Lung (tissue), 12 donors: ENCODE measurements around the gene ANKRD6. TPM values are rescaled to one million over a fixed set of nuclear protein-coding genes. Genes with fewer than 3 reads are reported as not detected.

ENCODE experiments used
- ATAC-seq: fragments of 200-7000 bp; cut with Tn5 transposase; one replicate; pipeline ENCODE4 v1.9.1; 2020; ENCODE audit warnings: moderate number of reproducible peaks; ENCODE audit not compliant: insufficient read depth, low FRiP score
- DNase-seq, 3 donors: peaks; one replicate each; pipeline ENCODE4 v3.0.0-alpha.2; 2013 to 2017
- H3K27ac ChIP-seq, 2 donors: one replicate each; pipeline ENCODE4 v1.5.1; 2013; ENCODE audit warnings: mild to moderate bottlenecking in 2 of 2, moderate library complexity in 2 of 2, control low read depth in 1 of 2, inconsistent platforms in 1 of 2, low read depth in 1 of 2, low read length in 1 of 2
- H3K27me3 ChIP-seq, 3 donors: one replicate each; pipeline ENCODE4 v1.5.1; 2013; ENCODE audit warnings: low read length in 2 of 3; ENCODE audit not compliant: control insufficient read depth in 3 of 3, insufficient read depth in 3 of 3
- H3K36me3 ChIP-seq, 4 donors: one replicate each; pipeline ENCODE4 v1.5.1; 2013; ENCODE audit warnings: low read length in 4 of 4, mild to moderate bottlenecking in 1 of 4, moderate library complexity in 1 of 4; ENCODE audit not compliant: control insufficient read depth in 4 of 4, insufficient read depth in 4 of 4
- H3K4me1 ChIP-seq, 5 donors: one replicate each; pipeline ENCODE4 v1.5.1; 2013; ENCODE audit warnings: low read length in 5 of 5, mild to moderate bottlenecking in 2 of 5, moderate library complexity in 1 of 5; ENCODE audit not compliant: control insufficient read depth in 5 of 5, insufficient read depth in 5 of 5
- H3K4me3 ChIP-seq: one replicate; pipeline ENCODE4 v1.5.1; 2013; ENCODE audit warnings: mild to moderate bottlenecking, control low read depth, moderate library complexity
- H3K9ac ChIP-seq, 2 donors: one replicate each; pipeline ENCODE4 v1.5.1; 2013; ENCODE audit warnings: low read length in 2 of 2, control low read depth in 1 of 2; ENCODE audit not compliant: insufficient read depth in 1 of 2
- H3K9me3 ChIP-seq, 4 donors: one replicate each; pipeline ENCODE4 v1.5.1; 2013; ENCODE audit warnings: low read length in 3 of 4, mild to moderate bottlenecking in 1 of 4, moderate library complexity in 1 of 4; ENCODE audit not compliant: control insufficient read depth in 4 of 4, insufficient read depth in 3 of 4
- WGBS, 2 donors: extraction: QIAGEN DNeasy Blood & Tissue Kit; methylation state at CpG; one replicate each; pipeline ENCODE4 v1.1.7; 2013; 5-methylcytosine and 5-hydroxymethylcytosine counted together
- polyA plus RNA-seq, 2 donors: library from polyadenylated mRNA; stranded (reverse); fragments of 200-250 nt; gene quantifications; one replicate each; pipeline ENCODE4 v1.2.1, GENCODE V29; 2013
- total RNA-seq, 2 donors: library from RNA; depleted of rRNA in 1 of 2; stranded (reverse); fragments of >200 nt in 1 of 2; gene quantifications; one replicate each; pipeline ENCODE4 v1.2.1, GENCODE V29; 2014 to 2021
- TF ChIP-seq, protein P1 (sequence below): IDR thresholded peaks from 2 replicates; pipeline ENCODE4 v1.5.1; 2012; ENCODE audit warnings: mild to moderate bottlenecking; ENCODE audit errors: control extremely low read depth, extremely low read depth
- donor health status: control.
- donor health status: control.
- donor health status: Bipolar disorder and iron deficiency.
- donor health status: healthy.
- donor health status: DM: yes; HTN: yes; CAD: no.

ANKRD6 gene
- total and polyA plus RNA-seq, 4 donors = 4.4 to 29.4 (median 16.0) TPM

DNA sequence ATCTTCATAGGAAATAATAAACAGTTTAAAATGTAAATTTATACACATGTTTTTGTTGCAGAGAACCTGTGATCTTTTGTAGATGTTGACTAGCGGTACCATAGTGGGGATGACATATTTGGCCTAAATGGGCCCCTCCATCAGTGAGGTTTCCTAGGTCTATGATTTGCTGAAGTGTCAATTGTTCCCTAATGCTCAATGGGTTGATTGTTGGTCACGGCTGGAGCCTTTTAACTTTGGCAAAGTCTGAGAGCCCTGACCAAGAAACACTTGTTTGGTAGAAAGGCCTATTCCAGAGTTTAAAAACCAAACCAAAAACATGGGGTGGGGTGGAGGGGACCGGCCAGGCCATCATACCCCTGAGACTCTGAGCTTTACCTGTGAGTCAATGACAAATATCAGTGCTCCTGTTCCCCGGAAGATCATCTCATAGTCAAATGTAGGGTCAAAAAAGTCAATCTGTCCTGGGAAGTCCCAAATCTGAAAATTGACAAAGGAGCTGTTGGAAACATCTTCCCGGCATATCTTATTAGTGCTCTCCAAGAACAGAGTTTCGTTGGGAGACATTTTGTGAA lies 45.9 kb upstream of the ANKRD6 start:
- 95 to 97% methylated on average over 6 of the region's 6 CpGs for WGBS, 2 donors
- no peak for ATAC-seq
- DNase-seq = no peak

DNA sequence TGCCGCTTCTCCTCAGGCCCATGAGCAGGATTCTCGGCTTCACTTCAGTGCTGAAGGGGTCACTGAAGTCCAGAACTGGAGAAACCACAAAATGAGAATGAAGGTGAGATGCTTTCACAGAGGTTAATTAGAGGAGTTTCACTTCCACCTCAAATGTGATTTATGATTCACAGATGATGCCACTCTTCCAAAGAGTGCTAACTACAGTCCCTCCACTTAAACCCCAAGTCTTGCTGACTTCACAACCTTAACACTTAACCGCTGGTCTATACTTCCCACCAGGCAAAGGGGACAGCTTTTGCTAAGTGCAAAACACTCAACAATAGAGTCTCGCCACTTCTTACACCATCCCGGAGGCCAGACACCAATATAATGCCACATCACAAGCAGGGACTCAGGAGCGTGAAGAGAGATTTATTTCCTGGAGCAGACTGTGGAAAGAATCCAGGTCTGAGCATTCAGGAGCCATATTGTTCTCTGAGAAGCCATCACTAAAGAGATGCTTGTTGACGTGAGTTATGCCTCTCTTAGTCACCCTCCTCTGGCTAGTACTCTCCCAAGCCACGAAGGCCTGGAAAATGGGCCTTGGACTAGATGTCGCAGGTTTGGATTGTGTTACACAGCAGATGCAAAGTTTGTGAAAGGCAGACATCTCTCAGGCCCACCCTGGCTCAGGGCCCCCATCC lies 45.3 kb upstream of the ANKRD6 start:
- WGBS, 2 donors = 95 to 96% methylated on average over 9 of the region's 9 CpGs
- Histone ChIP-seq H3K9ac (no peak overlapping the region), H3K27me3 (no peaks in the 10 kb centered on the region), H3K4me3 (no peak overlapping the region), H3K27ac (no peak overlapping the region), H3K9me3 (no peaks in the 10 kb centered on the region), H3K4me1 (peaks cover 0 to 4% (median 0%) of the 10 kb centered on the region in 5 donors), H3K36me3 (no peaks in the 10 kb centered on the region)
- DNase-seq (no peak), ATAC-seq (no peak)
- TF ChIP-seq, protein P1, sequence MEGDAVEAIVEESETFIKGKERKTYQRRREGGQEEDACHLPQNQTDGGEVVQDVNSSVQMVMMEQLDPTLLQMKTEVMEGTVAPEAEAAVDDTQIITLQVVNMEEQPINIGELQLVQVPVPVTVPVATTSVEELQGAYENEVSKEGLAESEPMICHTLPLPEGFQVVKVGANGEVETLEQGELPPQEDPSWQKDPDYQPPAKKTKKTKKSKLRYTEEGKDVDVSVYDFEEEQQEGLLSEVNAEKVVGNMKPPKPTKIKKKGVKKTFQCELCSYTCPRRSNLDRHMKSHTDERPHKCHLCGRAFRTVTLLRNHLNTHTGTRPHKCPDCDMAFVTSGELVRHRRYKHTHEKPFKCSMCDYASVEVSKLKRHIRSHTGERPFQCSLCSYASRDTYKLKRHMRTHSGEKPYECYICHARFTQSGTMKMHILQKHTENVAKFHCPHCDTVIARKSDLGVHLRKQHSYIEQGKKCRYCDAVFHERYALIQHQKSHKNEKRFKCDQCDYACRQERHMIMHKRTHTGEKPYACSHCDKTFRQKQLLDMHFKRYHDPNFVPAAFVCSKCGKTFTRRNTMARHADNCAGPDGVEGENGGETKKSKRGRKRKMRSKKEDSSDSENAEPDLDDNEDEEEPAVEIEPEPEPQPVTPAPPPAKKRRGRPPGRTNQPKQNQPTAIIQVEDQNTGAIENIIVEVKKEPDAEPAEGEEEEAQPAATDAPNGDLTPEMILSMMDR = no peak

More for the DNA sequence above, 45.9 kb upstream of the ANKRD6 start:
- Histone ChIP-seq H3K4me3 (no peak overlapping the region), H3K9ac (no peak overlapping the region), H3K36me3 (no peaks in the 10 kb centered on the region), H3K27ac (no peak overlapping the region), H3K27me3 (no peaks in the 10 kb centered on the region), H3K9me3 (no peaks in the 10 kb centered on the region), H3K4me1 (peaks cover 0 to 3% (median 0%) of the 10 kb centered on the region in 5 donors)
- TF ChIP-seq, protein P1 = no peak

DNA sequence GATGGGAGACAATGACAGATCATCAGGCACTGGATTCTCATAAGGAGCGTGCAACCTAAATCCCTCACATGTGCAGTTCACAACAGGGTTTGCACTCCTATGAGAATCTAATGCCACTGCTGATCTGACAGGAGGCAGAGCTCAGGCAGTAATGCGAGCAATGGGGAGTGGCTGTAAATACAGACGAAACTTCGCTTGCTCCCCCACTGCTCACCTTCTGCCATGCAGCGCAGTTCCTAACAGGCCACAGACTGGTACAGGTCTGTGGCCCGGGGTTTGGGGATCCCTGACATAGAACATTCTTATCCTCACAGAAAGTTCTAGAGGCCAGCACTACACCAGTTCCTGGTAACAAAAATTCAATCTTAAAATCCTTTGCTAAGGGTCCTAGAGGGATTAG lies 44.1 kb upstream of the ANKRD6 start:
- H3K4me1 ChIP-seq = peaks cover 0 to 6% (median 0%) of the 10 kb centered on the region in 5 donors
- ATAC-seq = no peak
- peaks cover 0 to 2% (median 0%) of the 10 kb centered on the region in 4 donors for H3K9me3 ChIP-seq
- H3K27me3 ChIP-seq = no peaks in the 10 kb centered on the region
- no peak overlapping the region for H3K9ac ChIP-seq
- WGBS, 2 donors = 95 to 96% methylated on average over 6 of the region's 6 CpGs
- TF ChIP-seq, protein P1 = no peak
- DNase-seq = no peak
- no peak overlapping the region for H3K4me3 ChIP-seq
- H3K27ac ChIP-seq = no peak overlapping the region
- no peaks in the 10 kb centered on the region for H3K36me3 ChIP-seq
